Measurements from ENCODE around the gene LMF1.
"Not testable (repeated sequence)": the region's sequence is repeated elsewhere in the genome, so short reads cannot be mapped to it uniquely, and the experiment has no call there.

Gene LMF1

DNA sequence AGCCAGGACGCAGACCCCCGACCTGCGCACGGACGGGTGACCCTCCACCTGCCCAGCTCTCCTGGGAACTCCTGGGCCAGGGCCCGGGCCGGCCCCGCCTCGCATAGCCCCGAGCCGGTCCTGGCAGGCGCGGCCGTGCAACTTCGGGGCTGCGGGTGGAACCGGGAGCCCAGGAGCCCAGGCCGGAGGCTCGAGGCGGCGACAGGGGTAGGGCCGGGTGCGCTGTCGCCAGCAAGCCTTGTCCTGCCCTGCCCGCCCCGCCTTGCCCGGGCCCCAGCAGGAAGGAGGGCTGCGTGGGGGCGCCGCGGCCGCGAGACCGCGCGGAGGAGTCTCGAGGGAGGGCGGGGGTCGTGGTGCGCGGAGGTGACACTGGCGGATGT, 408 bp downstream of the LMF1 start:
- peak in 1 of 3 experiments; percentile 28 for DNase-seq

DNA sequence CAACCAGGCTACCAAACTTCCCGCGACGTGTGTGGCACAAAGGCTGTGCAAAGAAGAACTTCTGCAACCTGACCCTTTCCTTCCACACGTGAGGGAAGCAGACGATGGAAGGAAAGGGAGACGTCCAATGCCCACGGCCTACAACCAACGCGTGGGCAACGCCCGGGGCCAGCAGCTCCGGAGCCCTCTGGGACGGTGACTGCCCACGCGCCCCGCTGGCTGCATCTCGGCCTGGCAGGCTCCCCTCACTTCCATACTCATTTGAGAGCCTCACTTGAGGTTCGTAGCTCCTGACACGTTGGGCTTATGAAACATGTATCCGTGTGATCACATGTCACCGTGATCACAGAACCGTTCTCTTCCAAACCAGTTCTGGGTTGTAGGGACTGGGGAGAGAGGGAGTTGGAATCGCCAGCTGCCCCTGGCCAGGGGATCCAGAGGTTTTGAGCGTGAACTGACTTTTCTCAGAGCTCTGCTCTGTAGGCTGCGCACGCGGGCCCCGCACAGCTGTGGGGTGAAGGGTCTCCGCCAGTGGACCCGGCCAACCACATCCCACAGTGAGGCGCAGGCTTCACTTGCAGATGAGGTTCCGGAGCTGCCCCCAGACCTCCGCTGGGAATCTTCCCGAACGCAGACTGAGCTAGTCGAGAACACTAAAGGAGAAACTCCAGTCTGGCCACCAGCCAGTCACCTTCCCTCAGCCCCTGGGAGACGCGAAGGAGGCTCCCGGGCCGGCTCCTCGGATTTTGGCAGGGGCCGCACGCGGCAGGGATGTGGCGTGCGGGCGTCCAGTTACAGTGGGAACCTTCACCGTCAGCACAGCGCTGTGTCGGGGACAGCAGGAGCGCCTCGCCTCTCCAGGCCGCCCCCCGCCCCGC, 1.0 kb downstream of the LMF1 start:
- peak in 1 of 3 experiments; percentile 59 for DNase-seq

DNA sequence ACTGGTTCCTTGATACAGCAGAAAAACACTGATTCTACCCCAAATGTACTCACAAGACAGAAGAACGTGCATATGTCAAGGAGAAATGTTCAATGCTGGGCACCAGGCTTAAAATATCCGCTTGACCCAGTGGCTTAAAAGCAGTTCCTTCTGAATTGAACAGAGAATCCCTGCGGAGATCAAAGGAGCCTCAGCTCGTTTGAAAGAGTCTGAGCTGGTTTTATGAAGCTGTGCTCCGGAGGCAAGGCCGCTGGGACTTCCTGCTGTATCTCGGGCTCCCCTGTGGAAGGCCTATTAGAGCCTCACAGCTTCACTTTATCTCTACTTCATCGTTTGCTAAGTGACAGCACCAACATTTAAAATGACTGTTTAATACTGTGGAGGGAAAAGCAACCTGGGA, 2.2 kb downstream of the LMF1 start:
- no peak for DNase-seq

DNA sequence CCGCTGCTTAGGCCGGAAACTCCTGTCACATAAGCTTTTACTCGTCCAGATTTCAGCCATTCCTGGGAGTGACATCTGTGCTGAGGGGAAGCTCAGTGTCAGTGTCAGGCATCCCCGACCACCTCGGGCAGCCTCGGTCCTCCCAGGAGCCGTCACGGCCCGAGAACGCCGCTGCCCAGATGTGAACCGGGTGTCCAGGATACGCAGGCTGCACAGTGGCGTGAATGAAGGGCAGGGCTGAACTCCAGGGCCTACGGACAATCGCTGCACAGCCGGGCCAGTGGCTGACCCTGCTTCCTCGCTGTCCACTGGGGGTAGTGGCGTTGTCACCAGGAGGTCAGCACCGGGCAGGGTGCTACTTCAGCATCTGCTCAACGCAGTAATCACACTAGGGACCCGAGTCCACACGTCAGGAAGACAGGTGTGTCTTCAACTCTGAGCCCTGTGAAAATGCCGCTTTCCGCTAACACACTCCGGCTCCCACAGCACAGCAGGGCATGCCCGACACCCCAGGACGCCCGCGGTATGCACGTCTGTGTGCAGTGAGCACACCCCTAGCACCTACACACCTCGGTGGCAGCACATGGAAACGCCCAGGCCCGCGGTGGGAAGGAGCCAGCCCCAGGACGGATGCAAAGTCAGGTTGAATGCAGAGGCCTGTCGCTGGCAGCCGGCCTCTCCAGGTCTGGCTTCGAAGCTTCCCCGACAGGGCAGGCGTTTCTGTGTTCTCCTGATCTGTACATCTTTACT, 3.1 kb downstream of the LMF1 start:
- DNase-seq: no peak

DNA sequence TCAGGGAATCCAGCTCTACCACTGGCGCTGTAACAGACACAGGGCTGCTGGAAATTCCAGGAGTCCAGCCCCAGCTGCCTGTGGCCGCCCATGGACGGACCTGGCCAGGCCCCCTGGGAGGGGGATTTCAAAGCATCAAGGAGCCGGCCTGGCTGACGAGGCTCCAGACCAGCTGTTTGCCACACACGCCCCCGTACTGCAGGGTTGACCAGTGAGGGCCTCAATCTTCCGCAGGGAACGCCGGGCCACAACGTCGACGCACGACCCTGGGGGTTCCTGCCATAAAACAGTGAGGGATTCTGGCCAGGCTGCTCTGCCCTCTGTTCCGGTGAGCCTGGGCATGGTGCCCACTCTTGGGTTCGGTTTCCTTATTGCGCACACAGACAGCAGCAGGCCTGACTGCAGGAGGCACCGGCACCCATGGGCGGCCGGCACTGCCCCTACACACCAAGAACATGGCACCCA, 3.7 kb downstream of the LMF1 start:
- DNase-seq: no peak

DNA sequence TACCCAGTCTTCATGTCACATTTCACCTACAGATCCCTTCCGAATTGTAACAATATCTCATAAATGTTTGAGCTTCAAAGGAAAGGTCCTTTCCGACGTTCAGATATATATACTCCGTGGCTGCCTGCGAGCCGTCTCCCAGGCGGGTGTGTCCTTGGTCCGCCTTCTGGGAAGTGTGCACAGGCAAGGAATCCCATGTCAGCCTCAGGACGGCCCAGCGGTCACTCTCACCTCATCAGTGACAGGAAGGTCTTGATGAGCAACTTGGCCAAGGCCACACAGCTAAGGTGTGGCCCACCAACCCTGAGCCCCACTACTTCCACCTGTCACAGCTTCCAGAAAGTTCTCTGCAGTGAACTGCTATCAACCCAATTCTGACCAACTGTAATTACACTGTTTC, 4.3 kb downstream of the LMF1 start:
- no peak for DNase-seq

DNA sequence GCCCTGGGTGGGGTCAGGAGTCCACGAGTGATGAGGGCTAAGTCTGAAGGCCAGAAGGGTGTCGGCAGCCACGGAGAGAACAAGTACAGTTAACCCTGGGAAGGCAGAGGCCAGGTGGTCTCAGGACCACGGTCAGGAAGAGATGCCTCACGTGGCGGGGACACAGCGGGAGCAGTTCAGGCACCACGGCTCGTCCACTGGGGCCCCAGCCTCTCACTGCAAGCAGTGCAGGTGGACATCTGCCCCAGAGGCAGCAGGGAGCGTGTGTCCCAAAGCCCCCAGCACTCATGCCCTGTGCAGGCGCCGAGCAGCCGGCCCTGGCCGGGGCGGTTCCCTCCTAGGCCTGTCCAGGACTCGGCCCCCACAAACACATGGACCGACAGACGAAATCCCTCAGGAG, 4.7 kb downstream of the LMF1 start:
- no peak for DNase-seq

DNA sequence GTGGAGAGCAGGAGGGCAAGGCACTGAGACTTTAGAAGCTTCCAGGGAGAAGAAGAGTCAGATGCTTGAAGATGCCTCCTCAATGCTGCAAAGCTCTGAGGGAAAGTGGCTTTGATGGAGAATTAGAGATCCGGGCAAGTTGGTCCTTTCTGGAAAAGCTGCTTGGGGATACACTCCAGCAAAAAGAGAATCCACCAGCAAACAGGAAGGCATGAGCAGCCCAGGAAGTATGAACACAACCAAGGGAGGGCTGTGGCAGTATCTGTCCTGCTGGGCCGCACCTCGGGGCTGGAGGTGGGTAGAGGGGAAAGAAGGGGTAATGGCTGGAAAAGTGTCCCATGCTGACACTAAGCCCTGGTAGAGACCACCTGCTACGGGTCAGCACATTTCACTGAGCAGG, 5.3 kb downstream of the LMF1 start:
- DNase-seq: no peak

DNA sequence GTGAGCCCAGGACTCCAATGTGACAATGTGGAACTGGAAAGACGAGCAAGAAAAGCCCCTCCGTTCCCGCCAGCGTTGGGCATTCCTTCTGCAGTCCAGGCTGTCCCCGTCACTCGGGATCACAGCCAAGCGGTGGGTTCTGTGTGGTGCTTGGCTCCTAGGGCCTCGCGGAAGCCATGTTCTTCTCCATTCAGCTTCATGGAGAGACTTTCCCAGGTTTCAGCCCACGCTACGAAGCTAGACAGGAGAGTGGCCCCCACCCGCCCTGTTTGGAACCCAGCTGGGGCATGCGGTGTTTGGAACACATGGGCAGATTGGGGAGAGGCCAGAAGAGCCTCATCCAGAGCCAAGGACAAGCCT, 5.8 kb downstream of the LMF1 start:
- no peak for DNase-seq

DNA sequence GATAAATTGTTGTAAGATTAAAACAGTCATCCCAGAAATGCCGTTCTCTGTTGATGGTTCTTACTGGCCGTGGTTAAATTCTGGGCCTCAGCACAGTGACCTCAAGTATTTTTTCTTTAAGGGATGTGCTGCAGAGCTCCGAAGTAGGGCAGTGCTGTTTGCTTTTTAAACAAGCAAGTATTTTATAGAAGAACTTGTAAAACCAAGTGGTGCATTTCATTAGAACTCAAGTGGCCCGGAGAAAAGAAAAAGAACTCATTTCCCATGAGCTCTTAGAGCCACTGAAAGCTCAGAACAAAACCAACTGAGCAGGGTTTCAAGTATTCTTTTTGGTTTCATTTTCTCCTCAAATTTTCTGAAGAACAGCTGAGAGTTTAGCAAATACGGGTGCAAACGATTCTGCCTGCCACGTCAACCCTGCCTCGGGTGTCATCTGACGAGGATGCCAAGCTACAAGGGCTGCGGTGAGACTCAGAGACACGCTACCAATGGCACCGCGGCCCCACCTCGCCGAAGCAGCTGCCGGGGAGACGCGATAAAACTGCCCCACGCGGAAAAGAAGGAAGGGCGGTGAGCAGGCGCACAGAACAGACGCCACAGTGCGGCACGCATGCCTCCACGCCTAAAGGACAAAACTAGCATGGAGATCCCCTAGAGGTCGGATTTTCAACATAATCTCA, 6.3 kb downstream of the LMF1 start:
- peak in 1 of 3 experiments; percentile 44 for DNase-seq

DNA sequence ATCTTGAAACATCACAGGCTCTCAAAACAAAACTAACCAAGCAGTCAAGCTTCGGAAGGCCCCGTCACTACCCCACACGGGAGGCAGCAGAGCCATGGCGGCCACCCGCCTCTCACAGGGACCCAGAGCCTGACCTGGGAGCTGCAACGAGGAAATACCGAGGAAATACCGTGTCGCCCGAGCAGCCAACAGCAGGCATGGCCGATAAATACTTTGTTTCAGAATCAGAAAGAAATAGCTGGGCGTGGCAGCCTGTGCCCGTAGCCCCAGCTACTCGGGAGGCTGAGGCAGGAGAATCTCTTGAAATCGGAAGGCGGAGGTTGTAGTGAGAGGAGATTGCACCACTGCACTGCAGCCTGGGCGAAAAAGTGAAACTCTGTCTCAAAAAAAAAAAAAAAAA, 6.9 kb downstream of the LMF1 start:
- DNase-seq: no peak

DNA sequence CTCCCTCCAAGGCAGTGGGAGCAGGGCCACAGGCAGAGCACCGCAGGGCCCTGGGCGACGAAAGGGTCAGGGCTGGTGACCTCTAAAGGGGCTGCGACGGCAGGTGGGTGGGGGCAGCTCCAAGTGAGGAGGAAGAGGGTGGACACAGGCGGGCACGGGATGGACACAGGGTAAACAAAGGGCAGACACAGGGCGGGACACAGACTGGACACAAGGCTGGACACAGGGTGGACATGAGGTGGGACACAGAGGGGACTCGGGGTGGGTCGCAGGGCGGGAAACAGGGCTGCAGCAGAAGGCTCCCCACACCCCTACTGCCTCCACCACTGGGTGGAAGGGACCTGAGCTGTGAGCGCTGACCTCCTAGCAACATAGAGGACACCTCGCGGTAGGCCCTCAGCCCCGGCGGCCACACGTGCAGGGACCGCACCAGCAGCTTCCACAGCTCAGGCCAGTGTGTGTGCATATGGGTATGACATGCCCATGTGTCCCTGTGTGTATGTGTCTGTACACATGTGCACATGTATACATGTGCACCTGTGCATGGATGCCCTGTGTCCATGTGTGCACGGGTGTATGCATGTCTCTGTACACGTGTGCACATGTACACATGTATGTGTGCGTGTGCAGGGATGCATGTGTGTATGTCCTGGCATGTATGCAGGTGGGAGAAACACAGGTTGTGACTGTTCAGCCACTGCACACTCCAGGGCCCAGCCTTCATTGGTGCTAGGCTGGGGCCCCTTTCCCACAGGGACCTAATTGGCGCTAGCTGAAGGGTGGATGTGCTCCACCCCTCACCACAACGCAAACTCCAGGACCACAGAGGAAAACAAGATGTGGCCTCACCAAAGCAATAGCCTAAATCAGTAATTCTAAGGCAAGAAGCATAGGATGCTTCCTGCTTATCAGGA, 7.6 kb downstream of the LMF1 start:
- DNase-seq: no peak

DNA sequence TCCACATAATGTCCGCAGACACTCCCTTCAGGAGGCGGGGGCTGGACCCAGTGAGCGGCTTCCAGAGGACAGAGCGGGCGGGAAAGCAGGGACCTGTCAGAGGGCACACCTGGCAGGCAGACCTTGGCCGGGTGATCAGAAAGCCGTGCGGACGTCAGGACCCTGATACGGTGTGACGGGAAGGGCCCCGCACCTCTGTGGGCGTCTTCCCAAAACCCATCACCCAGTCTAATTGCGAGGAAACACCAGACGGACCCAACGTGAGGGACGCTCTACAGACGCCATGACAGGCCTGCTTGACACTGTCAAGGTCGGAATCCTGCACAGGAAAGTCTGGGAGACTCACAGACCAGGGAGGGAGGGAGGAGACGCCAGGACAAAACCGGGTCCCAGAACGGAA, 8.4 kb downstream of the LMF1 start:
- DNase-seq: no peak

DNA sequence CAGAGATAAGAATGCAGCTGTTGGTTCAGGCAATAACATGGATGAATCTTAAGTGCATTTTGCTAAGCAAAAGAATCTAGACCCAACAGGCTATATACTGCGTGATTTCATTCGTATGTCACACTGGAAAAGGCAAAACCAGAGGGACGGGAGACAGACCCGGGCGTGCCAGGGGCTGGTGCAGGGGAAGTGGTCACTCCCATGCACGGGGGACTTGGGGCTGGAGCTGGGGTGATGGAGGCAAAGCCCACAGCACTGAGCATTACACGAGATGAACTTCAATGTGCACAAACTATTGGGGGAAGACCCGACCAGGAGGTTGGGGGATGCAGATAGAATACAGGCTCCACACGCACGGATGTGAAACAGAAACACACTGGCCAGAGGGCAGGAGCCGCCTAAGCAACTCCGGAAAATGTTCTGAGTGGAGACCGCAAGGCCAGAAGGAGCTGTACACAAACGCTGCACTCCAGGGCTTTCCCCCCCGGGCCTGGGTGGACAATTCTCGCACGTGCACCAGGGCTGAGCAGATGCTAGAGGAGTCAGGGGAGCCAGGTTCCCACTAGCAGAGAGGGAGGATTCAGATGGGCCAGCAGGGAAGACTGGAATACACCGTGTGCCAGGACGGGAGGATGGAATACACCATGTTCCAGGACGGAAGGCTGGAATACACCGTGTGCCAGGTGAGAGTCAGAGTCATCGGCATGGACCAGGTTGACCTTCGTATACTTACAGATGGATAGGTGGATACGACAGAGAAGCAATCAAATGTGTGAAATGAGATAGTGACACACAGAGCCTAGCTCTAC, 11.3 kb downstream of the LMF1 start:
- no peak for DNase-seq

DNA sequence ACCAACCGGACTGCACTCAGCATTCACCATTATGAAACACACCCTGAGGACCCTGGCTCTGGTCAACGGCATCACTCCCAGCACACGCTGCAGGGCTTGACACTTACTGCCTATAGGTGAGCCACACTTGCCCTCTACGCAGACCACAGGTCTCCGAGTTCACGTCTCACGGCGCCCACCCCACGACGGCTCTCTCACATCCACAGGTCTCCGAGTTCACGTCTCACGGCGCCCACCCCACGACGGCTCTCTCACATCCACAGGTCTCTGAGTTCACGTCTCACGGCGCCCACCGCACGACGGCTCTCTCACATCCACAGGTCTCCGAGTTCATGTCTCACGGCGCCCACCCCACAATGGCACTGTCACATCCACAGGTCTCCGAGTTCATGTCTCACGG, 15.0 kb downstream of the LMF1 start:
- DNase-seq: not testable (repeated sequence)

DNA sequence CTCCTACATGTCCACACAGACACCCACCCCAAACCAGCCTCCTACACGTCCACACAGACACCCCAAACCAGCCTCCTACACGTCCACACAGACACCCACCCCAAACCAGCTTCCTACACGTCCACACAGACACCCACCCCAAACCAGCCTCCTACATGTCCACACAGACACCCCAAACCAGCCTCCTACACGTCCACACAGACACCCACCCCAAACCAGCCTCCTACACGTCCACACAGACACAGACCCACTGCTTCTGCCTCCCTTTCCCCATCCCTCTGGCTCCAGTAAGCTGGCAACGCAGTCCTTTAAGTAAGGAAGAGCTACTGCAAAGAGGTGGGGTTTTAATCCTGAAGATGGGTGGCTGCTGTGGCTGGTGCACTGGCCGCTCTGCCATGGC, 17.0 kb downstream of the LMF1 start:
- peak in 1 of 3 experiments; percentile 6 for DNase-seq

DNA sequence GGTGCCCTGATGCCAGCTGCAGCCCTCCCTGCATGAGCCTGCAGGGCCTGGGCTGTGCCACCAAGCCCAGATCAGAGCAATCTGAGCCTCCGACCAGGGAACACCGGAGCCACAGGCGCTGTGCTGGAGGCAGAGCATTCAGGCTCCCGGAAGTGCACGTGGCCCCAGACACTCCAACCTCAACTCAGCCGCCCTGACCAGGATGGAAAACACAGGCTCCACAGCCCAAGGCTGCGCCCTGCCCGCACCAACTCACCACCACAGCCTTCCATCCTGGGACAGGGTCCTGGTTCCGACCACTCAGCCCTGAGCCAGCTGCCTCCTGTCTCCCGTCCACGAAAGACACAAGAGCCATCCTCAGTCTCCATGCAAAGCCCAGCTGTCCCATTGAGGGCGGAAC, 18.5 kb downstream of the LMF1 start:
- no peak for DNase-seq

DNA sequence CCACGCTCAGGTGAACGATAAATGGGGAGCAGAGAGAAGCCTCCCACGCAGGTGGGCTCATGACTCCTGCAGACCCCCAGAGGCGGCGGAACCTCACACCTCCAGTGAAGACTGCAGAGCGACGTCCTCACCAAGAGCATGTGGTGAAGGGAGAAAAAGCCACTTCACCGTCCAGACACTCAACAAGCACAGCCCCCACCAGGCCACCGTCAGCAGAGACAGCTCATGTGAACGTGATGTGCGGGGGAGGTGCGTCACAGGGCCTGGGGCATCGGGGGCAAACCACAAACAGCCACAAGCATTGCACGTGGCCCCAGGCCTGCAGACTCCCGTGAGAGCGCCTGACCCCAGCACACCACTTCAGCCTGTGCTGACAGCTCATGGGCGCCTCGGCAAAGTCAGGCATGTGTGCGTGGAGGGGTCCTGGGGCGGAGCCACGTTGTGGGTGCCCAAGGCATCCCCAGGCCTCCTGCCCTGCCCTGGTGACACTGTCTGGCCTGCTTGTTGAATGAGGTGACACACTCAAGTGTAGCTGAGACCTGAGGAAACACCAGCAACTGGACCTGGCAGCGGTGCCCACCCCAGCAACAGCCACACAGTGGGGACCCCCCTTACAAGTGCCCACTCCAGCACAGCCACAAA, 19.0 kb downstream of the LMF1 start:
- no peak for DNase-seq

DNA sequence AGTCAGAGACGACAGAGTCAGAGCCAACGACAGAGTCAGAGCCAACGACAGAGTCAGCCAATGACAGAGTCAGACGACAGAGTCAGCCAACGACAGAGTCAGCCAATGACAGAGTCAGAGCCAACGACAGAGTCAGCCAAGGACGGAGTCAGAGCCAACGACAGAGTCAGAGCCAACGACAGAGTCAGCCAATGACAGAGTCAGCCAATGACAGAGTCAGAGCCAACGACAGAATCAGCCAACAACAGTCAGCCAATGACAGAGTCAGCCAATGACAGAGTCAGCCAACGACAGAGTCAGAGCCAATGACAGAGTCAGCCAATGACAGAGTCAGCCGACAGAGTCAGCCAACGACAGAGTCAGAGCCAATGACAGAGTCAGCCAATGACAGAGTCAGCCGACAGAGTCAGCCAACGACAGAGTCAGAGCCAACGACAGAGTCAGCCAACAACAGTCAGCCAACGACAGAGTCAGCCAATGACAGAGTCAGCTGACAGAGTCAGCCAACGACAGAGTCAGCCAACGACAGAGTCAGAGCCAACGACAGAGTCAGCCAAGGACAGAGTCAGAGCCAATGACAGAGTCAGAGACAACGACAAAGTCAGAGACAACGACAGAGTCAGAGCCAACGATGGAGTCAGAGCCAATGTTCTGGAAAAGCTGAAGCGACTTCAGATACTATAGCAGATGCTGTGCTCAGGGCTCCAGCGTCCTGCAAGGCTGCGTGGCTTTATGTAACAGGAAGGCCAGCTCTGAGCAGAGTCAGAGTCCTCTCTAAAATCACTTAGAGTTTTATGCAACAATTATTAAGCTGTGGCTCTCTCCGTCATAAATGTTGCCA, 19.8 kb downstream of the LMF1 start:
- DNase-seq: not testable (repeated sequence)

DNA sequence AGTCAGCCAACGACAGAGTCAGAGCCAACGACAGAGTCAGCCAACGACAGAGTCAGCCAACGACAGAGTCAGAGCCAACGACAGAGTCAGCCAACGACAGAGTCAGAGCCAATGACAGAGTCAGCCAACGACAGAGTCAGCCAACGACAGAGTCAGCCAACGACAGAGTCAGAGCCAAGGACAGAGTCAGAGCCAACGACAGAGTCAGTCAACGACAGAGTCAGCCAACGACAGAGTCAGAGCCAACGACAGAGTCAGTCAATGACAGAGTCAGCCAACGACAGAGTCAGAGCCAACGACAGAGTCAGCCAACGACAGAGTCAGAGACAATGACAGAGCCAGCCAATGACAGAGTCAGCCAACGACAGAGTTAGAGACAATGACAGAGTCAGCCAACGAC, 22.0 kb downstream of the LMF1 start:
- not testable (repeated sequence) for DNase-seq
